Activated T-helper 2 cell treated with anti-CD3 and anti-CD28 coated beads, Interferon-gamma antibody, Interleukin-2, Interleukin-4, amounts not matched to agents 10 μg/mL and 5 μg/mL and 100 μg/mL, durations not matched to agents 14 hours and 24 hours and 36 hours (primary cell): ENCODE results near the gene CFAP141. TPM values are rescaled to one million over a fixed set of nuclear protein-coding genes. Genes with fewer than 3 reads are reported as not detected.
A peak's percentile ranks its signal among the peaks of the same experiment; 100 is the strongest.

Experiments
- DNase-seq: peaks from one replicate; pipeline ENCODE4 v3.0.0; 2021; ENCODE audit warnings: low spot score
- H3K27ac Mint-ChIP-seq: one replicate; pipeline ENCODE4 v1.8.0; 2021; ENCODE audit warnings: mixed read lengths
- H3K27me3 Mint-ChIP-seq: one replicate; pipeline ENCODE4 v1.8.0; 2021; ENCODE audit warnings: low read depth, mixed read lengths
- H3K36me3 Mint-ChIP-seq: one replicate; pipeline ENCODE4 v1.8.0; 2021; ENCODE audit warnings: low read depth, mixed read lengths
- H3K4me1 Mint-ChIP-seq: one replicate; pipeline ENCODE4 v1.8.0; 2021; ENCODE audit warnings: low read depth, mixed read lengths
- H3K4me3 Mint-ChIP-seq: one replicate; pipeline ENCODE4 v1.8.0; 2021; ENCODE audit warnings: low read depth, mild to moderate bottlenecking, moderate library complexity, mixed read lengths
- H3K9me3 Mint-ChIP-seq: one replicate; pipeline ENCODE4 v1.8.0; 2021; ENCODE audit warnings: mixed read lengths
- intact Hi-C: fragments of 100-400 bp; cut with micrococcal nuclease; formaldehyde crosslinking; loops from one replicate; pipeline ENCODE4 v1.15.1; 2023
- total RNA-seq: library from RNA; stranded (reverse); gene quantifications from 2 replicates; pipeline ENCODE4 v1.2.3, GENCODE V29; 2022

Gene CFAP141
- total RNA-seq, 1 donor from 2014 or later = not detected

DNA sequence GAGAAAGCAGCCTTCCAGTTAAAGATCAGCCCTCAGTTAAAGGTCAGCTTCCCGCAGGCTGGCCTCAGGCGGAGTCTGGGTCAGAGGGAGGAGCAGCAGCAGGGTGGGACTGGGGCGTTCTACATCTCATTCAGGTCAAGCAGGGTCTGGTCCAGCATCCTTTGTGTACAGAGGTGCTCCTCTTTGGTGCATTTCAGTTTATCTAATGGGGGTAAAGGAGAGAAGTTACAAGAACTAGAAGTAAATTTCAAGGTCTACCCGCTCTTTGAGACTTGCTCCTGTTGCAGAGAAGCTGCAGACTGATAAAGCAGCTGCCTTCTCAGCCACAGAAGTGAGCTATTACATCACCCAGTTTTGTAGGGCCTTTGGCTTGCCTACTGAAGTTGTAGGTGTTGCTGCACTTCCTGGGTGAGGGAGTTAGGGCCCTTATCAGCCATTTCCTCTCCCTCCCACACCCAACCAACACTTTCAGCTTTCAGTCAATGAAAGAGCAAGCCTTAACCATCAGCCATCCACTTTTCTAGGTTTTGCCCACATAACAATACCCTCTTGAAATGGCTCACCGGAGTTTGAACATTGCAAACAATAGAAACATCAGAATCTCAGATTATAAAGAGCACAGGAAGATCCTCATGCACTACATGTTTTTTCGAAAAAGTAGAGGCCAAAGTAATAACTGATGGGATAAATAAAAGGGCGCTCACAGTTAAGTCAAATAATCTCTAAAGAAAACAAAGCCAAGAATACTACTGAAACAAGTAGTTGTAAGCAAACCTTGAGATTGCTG lies 48.4 kb downstream of the CFAP141 start:
- peaks cover 92% of the 10 kb centered on the region for H3K36me3 Mint-ChIP-seq
- peak overlapping the region; percentile 65 for H3K4me3 Mint-ChIP-seq
- peak; percentile 79 for DNase-seq
- peaks cover 52% of the 10 kb centered on the region for H3K4me1 Mint-ChIP-seq
- H3K9me3 Mint-ChIP-seq = peaks cover 6% of the 10 kb centered on the region
- peak overlapping the region; percentile 86 for H3K27ac Mint-ChIP-seq
- intact Hi-C loops = loop anchor here (1.0 to 5.0 kb wide), 5 partner anchors 13 to 365 kb away; partner anchors contain the start of genes HAX1 and UBAP2L
- H3K27me3 Mint-ChIP-seq = no peaks in the 10 kb centered on the region

DNA sequence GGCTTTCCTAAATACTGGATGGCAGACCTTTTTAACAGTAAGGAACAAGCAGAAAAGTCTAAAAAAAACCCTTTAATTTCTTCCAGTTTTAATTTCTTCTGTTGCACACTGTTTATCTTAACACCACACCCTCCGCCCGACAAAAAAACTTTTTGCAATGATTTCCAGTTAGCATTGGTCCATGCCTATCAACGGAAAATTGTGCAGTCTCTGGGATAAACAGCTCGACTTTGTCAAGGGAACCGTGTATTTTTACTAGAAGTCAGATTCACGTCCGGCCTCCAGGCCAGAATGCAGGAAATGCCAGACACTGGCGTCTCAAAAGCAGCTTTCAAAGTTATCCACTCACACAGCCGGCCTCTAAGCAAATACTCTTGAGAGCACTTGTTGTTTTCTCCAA lies 50.9 kb downstream of the CFAP141 start:
- DNase-seq = no peak
- H3K4me1 Mint-ChIP-seq = peaks cover 46% of the 10 kb centered on the region

DNA sequence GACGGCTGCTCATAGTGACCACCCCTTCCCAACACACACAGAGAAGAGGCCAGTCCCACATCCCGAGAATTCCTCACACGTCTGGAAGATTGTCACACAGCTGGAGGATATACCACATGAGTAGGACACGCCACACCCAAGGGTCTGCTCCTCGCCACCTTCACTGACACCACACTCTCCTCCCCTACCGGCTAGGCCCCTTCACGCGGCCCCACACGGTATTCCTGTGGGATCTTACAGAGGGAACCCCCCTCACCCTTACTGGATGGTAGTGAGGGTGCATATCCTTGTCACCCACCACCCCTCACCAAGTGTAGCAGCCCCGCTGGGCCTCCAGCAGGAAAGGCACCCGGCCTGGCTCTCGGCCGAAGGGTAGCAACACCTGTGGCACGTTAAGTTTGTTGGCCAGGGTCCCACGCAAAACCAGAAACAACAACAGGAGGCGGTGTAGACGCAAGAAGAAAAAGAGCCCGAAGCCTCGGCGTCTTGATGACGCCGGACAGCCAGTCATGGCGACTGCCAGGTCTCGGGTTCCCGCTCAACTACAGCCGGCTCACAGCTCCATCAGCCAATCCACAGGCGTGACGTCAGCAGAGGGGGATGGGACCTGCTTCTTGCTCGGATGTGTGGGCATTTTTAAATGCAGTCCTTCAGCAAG lies 51.5 kb downstream of the CFAP141 start, which contains the start of gene NUP210L:
Gene NUP210L, minus strand, starts transcription at position 540 of the 658 bp plus-strand sequence.
- peaks cover 41% of the 10 kb centered on the region for H3K4me1 Mint-ChIP-seq
- DNase-seq = no peak
- no peak within 1 kb of the TSS for H3K27ac Mint-ChIP-seq
- H3K27me3 Mint-ChIP-seq = no peaks in the 10 kb centered on the region
- intact Hi-C loops = loop anchor here (5.0 kb wide), 1 partner anchor 362 kb away; no protein-coding TSS in a partner anchor
- peaks cover 66% of the 10 kb centered on the region for H3K36me3 Mint-ChIP-seq
- H3K4me3 Mint-ChIP-seq = no peak within 1 kb of the TSS
- no peaks in the 10 kb centered on the region for H3K9me3 Mint-ChIP-seq

More for the DNA sequence above, 50.9 kb downstream of the CFAP141 start:
- Mint-ChIP-seq H3K27ac (no peak overlapping the region), H3K9me3 (peaks cover 4% of the 10 kb centered on the region), H3K27me3 (no peaks in the 10 kb centered on the region), H3K4me3 (no peak overlapping the region), H3K36me3 (peaks cover 71% of the 10 kb centered on the region)
- intact Hi-C loops = loop anchor here (5.0 kb wide), 1 partner anchor 363 kb away; no protein-coding TSS in a partner anchor

DNA sequence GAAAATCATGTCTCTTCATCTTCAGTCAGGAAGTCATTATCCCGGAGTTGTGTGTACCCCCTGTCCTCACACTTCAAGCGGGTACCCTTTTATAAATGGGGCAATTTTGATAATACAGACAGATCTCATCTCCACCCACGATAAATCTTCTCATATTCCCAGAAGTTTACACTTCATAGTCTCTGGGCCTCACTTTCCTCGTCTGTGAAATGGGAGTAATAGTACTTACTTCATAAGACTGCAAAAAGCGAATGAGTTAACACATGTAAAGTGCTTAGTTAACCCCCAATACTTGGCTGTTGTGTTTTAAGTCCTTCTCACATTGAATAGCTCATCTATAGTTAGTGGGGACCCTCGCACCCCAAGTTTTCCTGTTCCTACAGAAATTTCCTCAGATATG lies 52.1 kb downstream of the CFAP141 start:
- Mint-ChIP-seq H3K36me3 (peaks cover 59% of the 10 kb centered on the region), H3K4me3 (no peak overlapping the region), H3K27me3 (no peaks in the 10 kb centered on the region), H3K27ac (no peak overlapping the region), H3K9me3 (no peaks in the 10 kb centered on the region), H3K4me1 (peaks cover 36% of the 10 kb centered on the region)
- intact Hi-C loops = no loop called here
- no peak for DNase-seq

DNA sequence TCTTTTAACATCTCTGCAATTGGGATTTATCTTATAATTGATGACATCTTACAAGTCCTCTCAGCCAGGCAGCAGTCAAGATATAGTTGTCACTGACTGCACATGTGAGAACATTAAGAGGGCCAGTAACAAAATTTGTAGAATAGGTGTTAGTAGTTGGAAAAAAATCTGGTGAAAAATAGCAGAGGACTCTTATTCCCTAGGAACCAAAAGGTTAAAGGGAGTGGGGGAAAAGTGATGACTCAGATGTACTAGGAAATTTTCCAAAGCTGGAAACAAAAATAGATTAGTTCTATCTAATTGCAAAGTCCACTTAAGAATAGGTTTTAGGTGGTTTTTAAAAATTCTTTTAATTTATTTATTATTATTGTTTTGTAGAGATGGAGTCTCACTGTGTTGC lies 54.8 kb downstream of the CFAP141 start:
- intact Hi-C loops = no loop called here
- H3K27me3 Mint-ChIP-seq = no peaks in the 10 kb centered on the region
- H3K36me3 Mint-ChIP-seq = peaks cover 32% of the 10 kb centered on the region
- peaks cover 18% of the 10 kb centered on the region for H3K4me1 Mint-ChIP-seq
- H3K9me3 Mint-ChIP-seq = no peaks in the 10 kb centered on the region
- H3K27ac Mint-ChIP-seq = no peak overlapping the region
- H3K4me3 Mint-ChIP-seq = no peak overlapping the region
- DNase-seq = no peak

Other genes starting within 250 kb of the CFAP141 start
- 71.6 and 79.1 TPM in 2 replicates for gene CRTC2, start 247.7 kb downstream of the CFAP141 start, total RNA-seq
- 74.8 and 76.5 TPM in 2 replicates for gene SLC39A1, start 242.8 kb downstream of the CFAP141 start, total RNA-seq
- 12.5 TPM in 2 replicates for gene CREB3L4, start 238.4 kb downstream of the CFAP141 start, total RNA-seq
- gene JTB, start 228.7 kb downstream of the CFAP141 start, total RNA-seq = 148 and 152 TPM in 2 replicates
- gene RAB13, start 220.0 kb downstream of the CFAP141 start, total RNA-seq = 5.7 and 7.6 TPM in 2 replicates
- gene RPS27, start 215.6 kb downstream of the CFAP141 start, total RNA-seq = 1,296 and 1,372 TPM in 2 replicates
- gene NUP210L, start 51.3 kb downstream of the CFAP141 start, total RNA-seq = 0.05 and 0.07 TPM in 2 replicates
- gene TPM3, start 14.2 kb downstream of the CFAP141 start, total RNA-seq = 696 and 759 TPM in 2 replicates
- gene UBAP2L, start 14.6 kb upstream of the CFAP141 start, total RNA-seq = 259 and 263 TPM in 2 replicates
- 112 and 113 TPM in 2 replicates for gene HAX1, start 66.3 kb upstream of the CFAP141 start, total RNA-seq
- not detected in 2 replicates for gene AQP10, start 114.8 kb upstream of the CFAP141 start, total RNA-seq
- 44.0 and 47.0 TPM in 2 replicates for gene ATP8B2, start 119.2 kb upstream of the CFAP141 start, total RNA-seq
- 1.6 and 2.2 TPM in 2 replicates for gene IL6R, start 199.0 kb upstream of the CFAP141 start, total RNA-seq